ENCODE measurements around the gene HOXD1.

HOXD1 gene

DNA sequence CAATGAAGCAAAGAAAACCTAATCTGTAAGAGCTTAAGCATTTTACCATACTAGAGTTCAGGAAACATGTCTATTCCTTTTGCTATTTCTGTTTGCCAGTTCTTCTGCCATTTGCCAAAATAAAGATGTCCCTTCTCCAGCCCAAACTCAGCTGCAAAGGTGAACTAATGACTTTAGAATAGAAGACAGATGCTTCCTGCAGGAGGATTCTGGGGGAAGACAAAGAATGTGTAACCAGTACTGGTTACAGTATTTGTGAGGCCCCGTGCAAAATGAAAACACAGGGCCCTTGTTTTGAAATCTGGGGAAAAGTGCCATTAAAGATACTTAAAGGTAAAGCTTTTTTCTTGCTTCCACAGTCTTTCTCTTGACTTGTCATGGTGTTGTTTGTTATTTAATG, 46.5 kb downstream of the HOXD1 start:
- no peak for DNase-seq (ENCODE audit: low read depth in 3 of 3, low spot score in 1 of 3)

DNA sequence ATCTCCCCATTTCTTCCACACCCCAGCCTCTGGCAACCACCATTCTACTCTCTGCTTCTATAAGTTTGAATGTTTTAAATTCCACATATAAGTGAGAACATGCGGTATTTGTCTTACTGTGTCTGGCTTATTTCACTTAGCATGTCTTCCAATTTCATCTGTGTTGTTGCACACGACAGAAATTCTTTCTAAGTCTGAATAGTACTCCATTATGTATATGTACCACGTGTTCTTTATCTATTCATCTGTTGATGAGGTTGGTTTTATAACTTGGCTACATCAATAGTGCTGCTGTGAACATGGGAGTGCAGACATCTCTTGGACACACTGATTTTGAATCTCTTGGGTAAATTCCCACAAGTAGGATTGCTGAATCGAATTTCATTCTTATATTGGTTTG, 49.0 kb downstream of the HOXD1 start:
- no peak for DNase-seq (ENCODE audit: low read depth in 3 of 3, low spot score in 1 of 3)

DNA sequence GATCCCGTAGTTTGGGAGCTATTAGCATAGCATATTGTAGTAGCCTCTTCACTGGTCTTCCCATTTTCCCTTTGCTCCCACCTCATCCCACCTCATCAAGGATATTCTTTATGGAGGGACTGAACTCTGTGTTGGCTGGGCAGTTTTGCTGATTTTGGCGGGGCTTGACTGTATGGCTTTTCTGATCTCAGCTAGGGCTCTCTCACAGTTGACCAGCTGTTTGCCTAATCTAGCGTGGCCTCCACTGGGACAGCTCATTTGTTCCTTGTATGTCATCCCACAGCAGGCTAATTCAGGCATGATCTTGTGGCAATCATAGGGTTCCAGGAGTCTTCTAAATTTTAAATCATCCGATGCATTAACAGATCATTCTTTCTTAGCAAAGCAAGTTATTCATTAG, 50.6 kb downstream of the HOXD1 start:
- no peak for DNase-seq (ENCODE audit: low read depth in 3 of 3, low spot score in 1 of 3)

GRCh38 chr2:176240301-176240700, 51.8 kb downstream of the HOXD1 start:
- no peak for DNase-seq (ENCODE audit: low read depth in 3 of 3, low spot score in 1 of 3)

Measured in stimulated activated CD4-positive, alpha-beta T cell treated with anti-CD3 and anti-CD28 coated beads, TNF-alpha, amount 100 ng/mL, for 1 hour (primary cell).